Limb (tissue), 2 donors: Measurements from ENCODE around the gene RAD51AP2.
A peak's percentile ranks its signal among the peaks of the same experiment; 100 is the strongest.
"Not testable (repeated sequence)": the region's sequence is repeated elsewhere in the genome, so short reads cannot be mapped to it uniquely, and the experiment has no call there.

ENCODE experiments used
- DNase-seq, 2 donors: peaks; one replicate each; pipeline ENCODE4 v3.0.0-alpha.2; 2016; ENCODE audit errors: extremely low spot score in 2 of 2

Gene RAD51AP2

GRCh38 chr2:17518212-17519154 is at the start of gene RAD51AP2:
TSS of gene RAD51AP2 (minus strand) at chr2:17518440. CDS start at chr2:17518415, 25 bp downstream.
- peak; percentile 81 to 93 for DNase-seq

DNA sequence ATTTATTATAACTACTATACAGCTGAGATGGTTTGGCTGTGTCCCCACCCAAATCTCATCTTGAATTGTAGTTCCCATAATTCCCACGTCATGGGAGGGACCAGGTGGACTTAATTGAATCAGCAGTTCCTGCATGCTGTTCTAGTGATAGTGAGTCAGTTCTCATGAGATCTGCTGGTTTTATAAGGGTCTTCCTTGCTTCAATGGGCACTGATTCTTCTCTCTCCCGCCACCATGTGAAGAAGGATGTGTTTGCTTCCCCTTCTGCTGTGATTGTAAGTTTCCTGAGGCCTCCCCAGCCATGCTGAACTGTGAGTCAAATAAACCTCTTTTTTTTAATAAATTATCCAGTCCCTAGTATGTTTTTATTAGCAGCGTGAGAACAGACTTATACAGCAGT is 47.5 kb upstream of the RAD51AP2 start:
- DNase-seq = not testable (repeated sequence)

DNA sequence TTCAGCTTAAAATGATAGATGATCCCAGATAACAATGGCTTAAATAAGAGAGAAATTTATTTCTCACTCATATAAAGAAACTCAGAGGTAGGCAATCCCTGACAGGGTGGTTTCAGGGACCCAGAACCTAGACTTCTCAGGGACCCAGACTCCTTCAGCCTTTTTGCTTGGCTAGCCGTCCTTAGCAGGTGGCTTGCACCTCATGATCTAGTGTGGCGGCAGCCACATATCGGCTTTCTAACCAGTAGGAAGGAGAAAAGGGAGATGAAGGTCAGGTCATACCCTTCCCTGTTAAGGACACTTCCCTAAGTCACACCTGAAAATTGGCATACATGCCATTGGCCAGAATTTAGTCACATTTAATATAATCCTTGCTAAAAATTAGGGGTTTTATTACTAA is 40.6 kb upstream of the RAD51AP2 start:
- no peak for DNase-seq

GRCh38 chr2:17558053-17558452 is 39.8 kb upstream of the RAD51AP2 start:
- DNase-seq = no peak

DNA sequence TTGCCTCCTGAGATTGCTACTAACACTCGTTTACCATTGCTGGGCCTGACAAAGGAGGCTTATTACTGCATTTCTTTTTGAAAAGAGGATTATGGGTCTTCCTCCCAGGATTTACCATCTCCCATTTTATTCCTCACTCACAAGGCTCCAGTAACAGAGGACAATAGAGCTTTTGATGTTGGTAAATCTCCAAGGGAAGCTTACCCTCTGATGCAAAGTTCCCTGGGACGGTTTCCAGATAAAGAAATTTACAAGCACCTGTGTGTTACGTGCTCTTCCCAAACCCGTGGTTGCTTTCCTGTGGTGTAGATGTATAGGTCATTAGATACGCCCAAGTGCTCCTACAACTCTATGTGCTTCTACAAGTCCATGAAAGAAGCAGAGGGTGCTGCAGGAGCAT is 39.4 kb upstream of the RAD51AP2 start:
- no peak for DNase-seq

GRCh38 chr2:17555150-17555549 is 36.9 kb upstream of the RAD51AP2 start:
- DNase-seq = no peak

DNA sequence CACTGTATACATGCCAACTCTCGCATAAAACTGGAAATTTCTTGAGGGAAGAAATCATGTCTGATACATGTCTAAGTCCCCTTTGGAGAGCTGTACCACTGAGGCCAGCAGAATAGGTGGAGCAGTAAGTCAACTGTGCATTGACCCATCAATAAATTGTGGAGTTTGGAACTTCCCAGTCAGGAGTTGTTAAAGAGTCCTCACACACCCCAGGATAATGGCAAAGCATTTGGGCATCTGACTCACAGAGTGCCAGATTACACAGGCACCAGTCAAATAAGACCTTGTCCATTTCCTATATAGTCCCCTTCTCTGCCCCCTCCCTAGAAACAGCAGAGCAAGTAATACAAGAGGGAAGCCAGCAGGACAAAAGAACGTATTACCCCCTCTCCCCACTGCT is 32.7 kb upstream of the RAD51AP2 start:
- DNase-seq = no peak

DNA sequence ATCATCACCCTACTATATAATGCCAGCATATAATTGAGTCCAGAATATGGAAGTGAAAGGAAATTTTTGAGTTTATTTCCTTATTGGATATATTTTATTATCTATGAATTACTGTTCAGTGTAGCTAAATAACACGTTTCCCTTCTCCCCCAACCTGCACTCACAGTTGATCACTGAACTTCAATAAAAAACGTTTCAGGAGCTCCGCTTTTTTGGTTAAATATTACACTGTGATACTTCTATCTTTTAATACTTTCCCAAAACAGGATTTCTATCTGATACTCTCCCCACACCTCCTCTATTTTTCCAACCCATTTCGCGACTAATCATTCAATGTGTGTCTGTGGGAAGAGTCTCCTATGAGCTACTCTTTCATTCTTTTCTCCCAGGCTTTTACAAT is 29.5 kb upstream of the RAD51AP2 start:
- DNase-seq = no peak

DNA sequence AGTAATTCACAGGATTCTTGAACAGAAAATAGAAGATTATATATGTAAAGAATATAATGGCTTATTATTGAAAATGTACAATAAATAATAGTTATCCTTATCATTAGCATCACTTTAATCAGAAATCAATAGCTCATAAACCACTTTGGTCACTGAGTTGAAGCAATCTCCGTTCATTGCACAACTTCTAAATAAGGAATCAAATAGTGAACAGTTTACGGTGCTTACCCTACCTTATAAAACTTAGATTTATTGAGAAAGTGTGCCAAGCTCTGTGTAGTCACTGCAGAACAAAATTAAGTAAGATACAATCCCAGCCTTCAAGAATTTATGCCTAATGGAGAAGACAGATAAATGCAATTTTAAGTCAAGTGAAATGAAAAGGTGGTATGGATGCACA is 29.0 kb upstream of the RAD51AP2 start:
- DNase-seq = no peak

DNA sequence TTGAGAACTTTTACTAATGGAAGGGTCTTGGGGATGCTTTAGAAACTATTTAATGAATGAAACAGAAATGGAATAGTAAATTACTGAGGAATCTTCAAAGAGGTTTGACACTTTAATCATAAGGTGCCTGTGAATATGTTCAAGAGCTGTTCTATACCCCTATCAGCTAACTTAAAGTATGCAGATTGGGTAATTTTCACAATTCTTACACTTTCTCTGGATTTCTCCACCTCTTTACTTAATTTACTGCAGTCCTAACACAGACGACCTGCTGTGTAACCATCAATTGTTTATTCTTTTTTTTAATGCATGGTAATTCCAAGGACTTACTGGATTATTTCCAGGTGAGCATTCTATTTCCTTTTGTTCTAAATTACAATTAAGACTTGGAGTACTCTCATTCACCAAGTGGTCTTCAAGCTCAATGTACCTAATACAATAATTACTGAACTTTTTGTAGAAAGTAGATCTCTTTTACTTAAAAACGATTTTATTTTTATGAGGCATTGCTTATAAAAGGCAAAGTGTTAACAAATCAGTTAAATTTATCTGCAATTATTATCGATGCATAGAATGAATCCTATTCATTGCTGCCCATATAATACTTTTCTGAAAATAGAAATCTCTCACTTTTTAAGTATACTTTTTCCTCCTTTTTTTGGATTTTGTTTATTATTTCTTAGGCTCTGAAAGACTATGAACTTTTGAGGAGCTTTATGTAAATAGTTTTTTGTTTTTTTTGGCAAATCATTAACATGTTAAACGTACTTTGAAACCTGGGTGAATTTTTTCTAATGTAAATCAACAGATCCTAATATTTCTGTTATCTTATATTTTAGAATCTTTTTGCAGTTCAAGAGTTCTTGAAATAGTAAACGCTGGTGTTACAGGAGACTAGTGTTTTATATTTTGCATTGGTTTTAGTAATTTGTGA is 27.7 kb upstream of the RAD51AP2 start:
- no peak for DNase-seq

DNA sequence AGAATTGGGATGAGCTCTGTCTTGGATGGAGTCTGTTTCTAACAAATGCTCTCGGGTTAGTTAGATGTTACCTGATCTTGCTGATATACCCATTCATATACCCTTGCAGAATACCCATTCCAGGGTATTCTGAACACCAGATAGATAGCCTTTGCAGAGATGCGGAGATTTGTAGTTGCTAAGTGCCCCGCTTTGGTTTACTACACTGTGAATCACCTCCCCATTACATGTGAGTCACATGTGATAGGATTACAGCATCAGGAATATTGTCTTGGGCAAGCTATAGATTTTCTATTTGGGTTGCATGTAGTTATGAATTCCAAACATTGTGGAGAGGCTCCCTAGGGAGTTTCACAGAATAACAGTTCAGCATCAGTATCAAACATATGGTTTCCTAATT is 26.0 kb upstream of the RAD51AP2 start:
- peak in 1 of 2 donors; percentile 17 for DNase-seq

- DNase-seq = no peak
Measured at GRCh38 chr2:17543848-17544247, 25.6 kb upstream of the RAD51AP2 start.

- no peak for DNase-seq
Measured at GRCh38 chr2:17543131-17543660, 25.0 kb upstream of the RAD51AP2 start.

DNA sequence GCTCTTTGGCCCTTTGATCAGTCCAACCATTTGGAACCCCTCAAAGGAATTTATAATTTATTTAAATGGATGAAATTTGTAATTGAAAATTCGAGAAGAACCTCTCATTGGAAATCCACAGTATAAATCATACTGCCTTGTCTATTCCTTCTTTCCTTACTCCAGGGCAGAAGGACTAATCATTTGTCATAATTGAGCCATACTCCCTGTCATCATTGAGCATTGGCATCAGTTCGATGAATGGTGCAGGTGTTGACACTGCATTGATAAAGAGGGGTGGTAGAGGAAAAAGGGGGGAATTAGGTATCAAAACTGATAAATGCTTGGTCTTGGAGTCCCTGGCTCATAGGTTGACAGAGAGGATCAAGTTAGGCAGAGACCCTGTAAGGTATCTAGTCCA is 24.2 kb upstream of the RAD51AP2 start:
- no peak for DNase-seq

DNA sequence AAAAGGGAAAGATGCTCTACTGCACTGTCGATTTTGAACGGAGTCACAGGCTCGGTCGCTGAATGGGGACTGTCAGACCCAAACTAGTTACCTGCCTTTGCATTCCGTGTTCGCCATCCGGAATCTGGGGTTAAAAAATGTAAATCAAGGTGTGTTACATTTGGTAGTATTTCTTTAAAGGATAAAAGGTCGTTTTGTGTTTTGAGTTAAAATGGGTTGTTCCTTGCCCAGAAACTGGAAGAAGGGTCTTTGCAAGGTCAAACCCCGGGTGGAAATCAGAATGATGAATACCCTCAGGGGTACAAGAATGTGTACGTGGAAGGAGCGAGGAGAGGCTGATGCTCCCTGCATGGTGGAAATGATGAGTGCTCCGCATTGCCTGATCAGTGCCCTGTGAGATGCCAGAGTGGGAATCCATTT is 23.3 kb upstream of the RAD51AP2 start:
- no peak for DNase-seq

DNA sequence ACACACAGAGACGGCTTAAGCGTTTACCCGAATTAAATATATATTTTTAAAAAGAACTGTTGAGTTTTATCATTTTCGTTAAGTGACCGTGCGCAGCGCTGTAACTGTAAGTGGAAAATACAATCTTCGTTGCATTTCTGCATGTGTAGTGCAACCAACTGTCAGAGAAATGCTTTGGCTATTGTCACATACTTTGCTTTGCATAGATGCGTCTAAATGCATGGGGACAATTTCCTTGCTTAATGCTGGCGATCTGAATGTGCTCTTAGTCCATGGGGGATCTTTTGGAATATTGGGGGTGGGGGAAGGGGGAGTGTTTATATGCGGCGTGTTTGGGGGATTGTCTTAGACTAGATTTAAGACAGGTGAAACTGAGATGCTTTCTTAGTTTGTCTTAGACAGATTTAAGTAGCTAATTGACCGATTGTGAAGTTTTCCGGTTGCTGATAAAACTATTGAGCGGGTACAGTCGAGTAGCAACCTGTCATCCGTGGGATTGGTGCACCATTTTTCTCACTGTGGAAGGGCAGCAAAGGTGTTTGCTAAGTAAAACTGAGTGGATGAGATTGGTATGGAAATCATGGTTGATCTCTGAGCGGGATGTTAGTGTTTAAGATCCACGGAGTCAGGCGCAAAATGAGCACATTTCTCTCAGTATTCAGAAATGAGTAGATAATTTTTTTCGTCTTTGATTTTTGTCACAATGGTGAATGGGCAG is 22.7 kb upstream of the RAD51AP2 start:
- no peak for DNase-seq

GRCh38 chr2:17540093-17540812 is 22.0 kb upstream of the RAD51AP2 start, which contains the start of gene VSNL1:
TSS of gene VSNL1 (plus strand) at chr2:17540696. CDS start at chr2:17592075, 51,379 bp downstream.
- DNase-seq = peak; percentile 95 to 96

DNA sequence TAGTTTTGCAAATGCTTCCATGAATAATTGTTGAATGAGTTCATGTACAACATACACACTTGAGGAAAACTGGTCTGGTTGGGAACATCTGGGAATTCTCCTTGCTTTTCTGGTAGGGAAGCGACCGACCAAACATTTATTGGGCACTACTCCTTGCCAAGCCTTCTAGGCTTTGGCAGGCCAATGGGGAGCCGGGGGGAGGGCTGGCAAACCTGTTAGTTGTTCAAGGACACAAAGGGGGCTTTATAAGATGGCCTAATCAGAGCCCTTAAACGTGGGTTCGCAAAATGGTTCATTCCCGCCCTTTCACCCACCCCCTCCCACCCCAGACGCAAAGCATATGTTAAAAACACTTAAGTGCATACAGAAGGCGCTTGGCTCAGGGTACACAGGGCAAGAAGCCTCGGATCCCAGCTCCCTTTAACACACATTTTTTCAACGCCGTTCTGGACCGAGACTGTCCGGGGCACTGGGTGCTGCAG is 21.4 kb upstream of the RAD51AP2 start:
- DNase-seq = peak; percentile 43 to 71

DNA sequence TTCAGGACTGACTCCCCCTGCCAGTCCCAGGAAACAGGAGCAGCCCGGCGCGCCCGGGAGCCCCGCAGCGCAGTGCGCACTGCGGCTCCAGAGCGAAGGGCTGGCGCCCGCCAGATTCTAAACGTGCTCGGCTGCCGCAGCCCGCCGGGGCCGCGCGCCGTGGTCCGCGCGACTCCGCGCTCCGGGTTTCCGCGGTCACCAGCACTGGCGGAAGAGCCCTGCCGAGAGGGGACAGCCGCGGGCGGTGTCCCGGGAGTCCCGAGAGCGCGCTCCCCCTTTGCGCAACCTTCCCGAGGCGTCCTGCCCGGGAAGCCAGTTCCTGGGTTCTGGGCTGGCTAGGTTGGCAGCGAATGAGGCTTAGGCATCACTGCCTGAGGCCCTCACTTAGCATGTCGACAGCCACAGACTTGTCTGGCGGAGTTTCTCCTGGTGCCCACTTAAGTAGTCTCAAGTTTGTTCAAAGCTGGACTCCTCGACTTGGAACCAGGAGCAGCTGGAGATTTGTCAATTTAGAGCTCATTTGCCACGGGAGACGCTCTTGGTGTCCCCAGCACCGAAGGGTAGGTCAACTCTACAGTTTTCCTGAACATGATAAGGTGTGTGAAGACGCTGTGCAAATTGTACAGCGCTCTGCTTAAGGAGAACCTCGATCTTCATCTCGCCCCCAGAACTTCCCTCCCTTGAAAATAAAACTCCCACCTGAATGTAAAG is 20.8 kb upstream of the RAD51AP2 start:
- DNase-seq = peak; percentile 85 to 87
